ENCODE measurements around the gene DDIT3. TPM values are rescaled to one million over a fixed set of nuclear protein-coding genes. Genes with fewer than 3 reads are reported as not detected.

Gene DDIT3
- total RNA-seq, 1 experiment from 2014 or later = 61.9 TPM

GRCh38 chr12:57528831-57529555 is 8.7 kb upstream of the DDIT3 start:
- DNase-seq (ENCODE audit: low spot score) = no peak
- Histone ChIP-seq H3K9me3 (ENCODE audit: low read depth, low read length, poor library complexity, severe bottlenecking) (no peaks in the 10 kb centered on the region), H3K4me3 (ENCODE audit: low read depth, low read length, poor library complexity, severe bottlenecking) (no peak overlapping the region), H3K27ac (ENCODE audit: low read depth, low read length, poor library complexity, severe bottlenecking) (no peak overlapping the region), H3K4me1 (ENCODE audit: insufficient read depth, low read length, poor library complexity, severe bottlenecking) (peaks cover 10% of the 10 kb centered on the region), H3K36me3 (ENCODE audit: insufficient read depth, low read length, poor library complexity, severe bottlenecking) (peaks cover 89% of the 10 kb centered on the region), H3K27me3 (replicated peaks; ENCODE audit: insufficient read depth, low read depth, low read length, poor library complexity) (no peaks in the 10 kb centered on the region)
- BruUV-seq (replicated peaks) = no TSS peak
- CTCF ChIA-PET = no interaction called here
- POLR2A ChIA-PET (ENCODE audit: low non-redundant PET) = no interaction called here
- intact Hi-C loops (cut with micrococcal nuclease; ENCODE audit: unreplicated experiment) = no loop called here
- TF ChIP-seq CTCF (conservative IDR thresholded peaks at IDR 0.05; ENCODE audit: low read depth, low read length) (no peak), EZH2 (IDR thresholded peaks at IDR 0.05; ENCODE audit: borderline replicate concordance, low read depth, low read length, poor library complexity, severe bottlenecking) (no peak)

GRCh38 chr12:57528176-57528575 is 7.9 kb upstream of the DDIT3 start:
- POLR2A ChIA-PET (ENCODE audit: low non-redundant PET) = no interaction called here
- peaks cover 87% of the 10 kb centered on the region for H3K36me3 ChIP-seq (ENCODE audit: insufficient read depth, low read length, poor library complexity, severe bottlenecking)

GRCh38 chr12:57527184-57527583 is 6.9 kb upstream of the DDIT3 start:
- TF ChIP-seq CTCF (conservative IDR thresholded peaks at IDR 0.05; ENCODE audit: low read depth, low read length) (no peak), EZH2 (IDR thresholded peaks at IDR 0.05; ENCODE audit: borderline replicate concordance, low read depth, low read length, poor library complexity, severe bottlenecking) (no peak)
- no peaks in the 10 kb centered on the region for H3K27me3 ChIP-seq (replicated peaks; ENCODE audit: insufficient read depth, low read depth, low read length, poor library complexity)
- intact Hi-C loops (cut with micrococcal nuclease; ENCODE audit: unreplicated experiment) = no loop called here
- CTCF ChIA-PET = no interaction called here
- no peaks in the 10 kb centered on the region for H3K9me3 ChIP-seq (ENCODE audit: low read depth, low read length, poor library complexity, severe bottlenecking)
- no TSS peak for BruUV-seq (replicated peaks)
- H3K27ac ChIP-seq (ENCODE audit: low read depth, low read length, poor library complexity, severe bottlenecking) = peak overlapping the region; percentile 22
- H3K36me3 ChIP-seq (ENCODE audit: insufficient read depth, low read length, poor library complexity, severe bottlenecking) = peaks cover 77% of the 10 kb centered on the region
- POLR2A ChIA-PET (ENCODE audit: low non-redundant PET) = no interaction called here
- no peak overlapping the region for H3K4me3 ChIP-seq (ENCODE audit: low read depth, low read length, poor library complexity, severe bottlenecking)
- peaks cover 19% of the 10 kb centered on the region for H3K4me1 ChIP-seq (ENCODE audit: insufficient read depth, low read length, poor library complexity, severe bottlenecking)
- no peak for DNase-seq (ENCODE audit: low spot score)

More at GRCh38 chr12:57528176-57528575, 7.9 kb upstream of the DDIT3 start:
- H3K9me3 ChIP-seq (ENCODE audit: low read depth, low read length, poor library complexity, severe bottlenecking) = no peaks in the 10 kb centered on the region
- CTCF ChIA-PET = no interaction called here
- peaks cover 17% of the 10 kb centered on the region for H3K4me1 ChIP-seq (ENCODE audit: insufficient read depth, low read length, poor library complexity, severe bottlenecking)
- no peak overlapping the region for H3K4me3 ChIP-seq (ENCODE audit: low read depth, low read length, poor library complexity, severe bottlenecking)
- no peak overlapping the region for H3K27ac ChIP-seq (ENCODE audit: low read depth, low read length, poor library complexity, severe bottlenecking)
- no peaks in the 10 kb centered on the region for H3K27me3 ChIP-seq (replicated peaks; ENCODE audit: insufficient read depth, low read depth, low read length, poor library complexity)
- BruUV-seq (replicated peaks) = no TSS peak
- intact Hi-C loops (cut with micrococcal nuclease; ENCODE audit: unreplicated experiment) = no loop called here
- no peak for DNase-seq (ENCODE audit: low spot score)
- no peak for TF ChIP-seq EZH2 (IDR thresholded peaks at IDR 0.05; ENCODE audit: borderline replicate concordance, low read depth, low read length, poor library complexity, severe bottlenecking)
- no peak for TF ChIP-seq CTCF (conservative IDR thresholded peaks at IDR 0.05; ENCODE audit: low read depth, low read length)
